Sigmoid colon (tissue), 4 donors: ENCODE measurements around the gene FLNB.

Source experiments
- EP300 ChIP-seq, 4 donors: sonication (generic); formaldehyde crosslinking; IDR thresholded peaks; one replicate each; pipeline ENCODE4 v1.6.1; 2017; ENCODE audit warnings: antibody characterized with exemption in 4 of 4
- TF ChIP-seq, protein P1 (sequence below), 4 experiments: fragments of 450-650 bp in 3 of 4; fragments of 200-600 bp in 1 of 4; IDR thresholded peaks; one replicate each; pipeline ENCODE4 v1.5.1; 2016 to 2019; ENCODE audit warnings: antibody characterized with exemption in 4 of 4, mild to moderate bottlenecking in 3 of 4, moderate library complexity in 2 of 4

DNA sequence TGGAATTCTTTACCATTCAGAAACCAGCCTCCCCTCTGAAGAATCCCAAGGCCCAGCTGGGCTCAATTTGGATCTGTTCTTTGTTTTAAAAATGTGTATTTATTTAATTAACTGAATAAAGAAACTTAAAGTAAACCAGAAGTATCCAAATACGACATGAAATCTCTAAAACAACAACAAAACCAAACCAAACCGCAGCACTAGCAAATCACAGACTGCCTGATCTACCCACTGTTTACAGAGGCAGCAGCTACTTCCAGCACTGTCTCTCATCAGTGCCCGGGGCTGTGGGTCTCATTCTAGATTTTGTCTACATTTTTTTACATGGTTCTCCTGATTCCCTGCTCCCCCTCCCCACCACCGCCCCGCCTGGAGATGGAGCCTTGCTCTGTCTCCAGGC is 2.3 kb downstream of the FLNB start:
- TF ChIP-seq, protein P1, sequence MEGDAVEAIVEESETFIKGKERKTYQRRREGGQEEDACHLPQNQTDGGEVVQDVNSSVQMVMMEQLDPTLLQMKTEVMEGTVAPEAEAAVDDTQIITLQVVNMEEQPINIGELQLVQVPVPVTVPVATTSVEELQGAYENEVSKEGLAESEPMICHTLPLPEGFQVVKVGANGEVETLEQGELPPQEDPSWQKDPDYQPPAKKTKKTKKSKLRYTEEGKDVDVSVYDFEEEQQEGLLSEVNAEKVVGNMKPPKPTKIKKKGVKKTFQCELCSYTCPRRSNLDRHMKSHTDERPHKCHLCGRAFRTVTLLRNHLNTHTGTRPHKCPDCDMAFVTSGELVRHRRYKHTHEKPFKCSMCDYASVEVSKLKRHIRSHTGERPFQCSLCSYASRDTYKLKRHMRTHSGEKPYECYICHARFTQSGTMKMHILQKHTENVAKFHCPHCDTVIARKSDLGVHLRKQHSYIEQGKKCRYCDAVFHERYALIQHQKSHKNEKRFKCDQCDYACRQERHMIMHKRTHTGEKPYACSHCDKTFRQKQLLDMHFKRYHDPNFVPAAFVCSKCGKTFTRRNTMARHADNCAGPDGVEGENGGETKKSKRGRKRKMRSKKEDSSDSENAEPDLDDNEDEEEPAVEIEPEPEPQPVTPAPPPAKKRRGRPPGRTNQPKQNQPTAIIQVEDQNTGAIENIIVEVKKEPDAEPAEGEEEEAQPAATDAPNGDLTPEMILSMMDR (IDR thresholded peaks at IDR 0.05), result no peak
- TF ChIP-seq EP300 (IDR thresholded peaks at IDR 0.05), result no peak
